Loucy (cell line): ENCODE results near the gene EDC4.

ENCODE experiments used
- H2AFZ ChIP-seq: fragments of 200-600 bp; sonication (generic); 2 replicates; pipeline ENCODE4 v1.6.0; 2016; ENCODE audit warnings: antibody characterized with exemption, mild to moderate bottlenecking, low read length, moderate library complexity
- H3F3A ChIP-seq: fragments of 200-600 bp; 2 replicates; pipeline ENCODE4 v1.6.0; 2016; ENCODE audit warnings: antibody characterized with exemption, low read depth, mild to moderate bottlenecking
- H3K27me3 ChIP-seq: fragments of 200-600 bp; sonication (generic); 2 replicates; pipeline ENCODE4 v1.6.1; 2014; ENCODE audit warnings: low read length, mild to moderate bottlenecking; ENCODE audit not compliant: insufficient read depth, poor library complexity, severe bottlenecking
- H3K36me3 ChIP-seq: fragments of 200-600 bp; sonication (generic); 2 replicates; pipeline ENCODE4 v1.6.1; 2016; ENCODE audit warnings: low read length; ENCODE audit not compliant: insufficient read depth
- H3K4me1 ChIP-seq: fragments of 200-600 bp; sonication (generic); 2 replicates; pipeline ENCODE4 v1.5.1; 2014; ENCODE audit warnings: low read length, mild to moderate bottlenecking; ENCODE audit not compliant: insufficient read depth, poor library complexity, severe bottlenecking
- H3K4me2 ChIP-seq: fragments of 200-600 bp; sonication (generic); 2 replicates; pipeline ENCODE4 v1.6.0; 2014; ENCODE audit warnings: antibody characterized with exemption, low read length, low read depth, mild to moderate bottlenecking; ENCODE audit not compliant: poor library complexity, severe bottlenecking
- H3K4me3 ChIP-seq: fragments of 200-600 bp; sonication (generic); 2 replicates; pipeline ENCODE4 v1.5.1; 2014; ENCODE audit warnings: low read length, mild to moderate bottlenecking, mixed read lengths; ENCODE audit not compliant: poor library complexity, severe bottlenecking
- H3K79me2 ChIP-seq: fragments of 200-600 bp; sonication (generic); 2 replicates; pipeline ENCODE4 v1.6.1; 2014; ENCODE audit warnings: low read length; ENCODE audit not compliant: insufficient read depth
- H3K9ac ChIP-seq: fragments of 200-600 bp; sonication (generic); 2 replicates; pipeline ENCODE4 v1.6.0; 2014; ENCODE audit warnings: mild to moderate bottlenecking, low read depth, low read length, moderate library complexity; ENCODE audit not compliant: poor library complexity, severe bottlenecking
- H3K9me2 ChIP-seq: fragments of 200-600 bp; sonication (generic); replicated peaks from 2 replicates; pipeline ENCODE4 v1.6.1; 2016; ENCODE audit warnings: low read depth, low read length, mixed read lengths
- H3K9me3 ChIP-seq: fragments of 200-600 bp; sonication (generic); 2 replicates; pipeline ENCODE4 v1.6.1; 2014; ENCODE audit warnings: mild to moderate bottlenecking, antibody characterized with exemption, low read length, low read depth; ENCODE audit not compliant: insufficient read depth
- H4K20me1 ChIP-seq: fragments of 200-600 bp; sonication (generic); 2 replicates; pipeline ENCODE4 v1.6.0; 2014; ENCODE audit warnings: antibody characterized with exemption, low read length, mild to moderate bottlenecking; ENCODE audit not compliant: insufficient read depth, poor library complexity, severe bottlenecking
- CTCF ChIP-seq: fragments of 200-600 bp; sonication (generic); conservative IDR thresholded peaks from 2 replicates; pipeline ENCODE4 v1.5.1; 2014; ENCODE audit warnings: mild to moderate bottlenecking, antibody characterized with exemption, low read length
- EZH2phosphoT487 ChIP-seq: fragments of 200-600 bp; IDR thresholded peaks from 2 replicates; pipeline ENCODE4 v1.6.1; 2018; ENCODE audit warnings: antibody characterized with exemption, mild to moderate bottlenecking, moderate library complexity, borderline replicate concordance

Gene EDC4

DNA sequence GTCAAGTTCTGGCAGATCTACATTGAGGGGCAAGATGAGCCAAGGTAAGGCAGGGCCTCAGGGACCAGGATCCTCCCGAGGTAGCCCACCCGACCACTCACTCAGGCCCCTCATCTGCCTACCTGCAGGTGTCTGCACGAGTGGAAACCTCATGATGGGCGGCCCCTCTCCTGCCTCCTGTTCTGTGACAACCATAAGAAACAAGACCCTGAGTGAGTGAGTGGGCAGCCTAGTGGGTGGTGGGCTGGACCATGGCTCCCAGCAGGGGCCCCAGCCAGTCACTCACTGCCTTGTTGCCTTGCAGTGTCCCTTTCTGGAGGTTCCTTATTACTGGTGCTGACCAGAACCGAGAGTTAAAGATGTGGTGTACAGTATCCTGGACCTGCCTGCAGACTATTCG is 5.4 kb downstream of the EDC4 start:
- Histone ChIP-seq H2AFZ (no peak overlapping the region), H3K9ac (no peak overlapping the region), H4K20me1 (peaks cover 34% of the 10 kb centered on the region), H3K4me2 (no peak overlapping the region), H3K9me3 (no peaks in the 10 kb centered on the region), H3K36me3 (peaks cover 68% of the 10 kb centered on the region; the same call in 1 of the 2 replicates), H3F3A (no peaks in the 10 kb centered on the region), H3K79me2 (peaks cover 43% of the 10 kb centered on the region), H3K4me1 (peaks cover 23% of the 10 kb centered on the region), H3K27me3 (no peaks in the 10 kb centered on the region), H3K4me3 (no peak overlapping the region), H3K9me2 (no peaks in the 10 kb centered on the region)
- TF ChIP-seq CTCF (no peak), EZH2phosphoT487 (no peak)

- Histone ChIP-seq H3F3A (no peaks in the 10 kb centered on the region), H3K9ac (no peak overlapping the region), H3K4me2 (no peak overlapping the region), H3K9me3 (no peaks in the 10 kb centered on the region), H3K4me3 (no peak overlapping the region), H3K9me2 (no peaks in the 10 kb centered on the region), H3K36me3 (peaks cover 73% of the 10 kb centered on the region; the same call in 1 of the 2 replicates), H2AFZ (no peak overlapping the region), H3K4me1 (peaks cover 19% of the 10 kb centered on the region), H4K20me1 (peaks cover 28% of the 10 kb centered on the region), H3K27me3 (no peaks in the 10 kb centered on the region), H3K79me2 (peaks cover 37% of the 10 kb centered on the region)
- TF ChIP-seq CTCF (no peak), EZH2phosphoT487 (no peak)
Measured at GRCh38 chr16:67878846-67879245, 6.0 kb downstream of the EDC4 start.

DNA sequence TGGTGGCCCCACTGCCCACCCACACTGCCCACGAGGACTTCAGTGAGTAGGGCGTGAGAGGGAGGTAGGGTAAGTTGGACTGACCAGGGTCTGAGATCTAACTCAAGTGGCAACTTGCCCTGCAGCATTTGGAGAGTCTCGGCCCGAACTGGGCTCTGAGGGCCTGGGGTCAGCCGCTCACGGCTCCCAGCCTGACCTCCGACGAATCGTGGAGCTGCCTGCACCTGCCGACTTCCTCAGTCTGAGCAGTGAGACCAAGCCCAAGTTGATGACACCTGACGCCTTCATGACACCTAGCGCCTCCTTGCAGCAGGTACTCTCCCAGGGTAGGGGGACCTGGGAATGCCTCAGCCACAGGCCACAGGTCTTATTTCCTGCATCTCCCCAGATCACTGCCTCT is 6.6 kb downstream of the EDC4 start:
- Histone ChIP-seq H3K9me2 (no peaks in the 10 kb centered on the region), H3K4me2 (no peak overlapping the region), H3K4me1 (peaks cover 13% of the 10 kb centered on the region), H3K79me2 (peaks cover 31% of the 10 kb centered on the region), H4K20me1 (peaks cover 22% of the 10 kb centered on the region), H3K9ac (no peak overlapping the region), H2AFZ (no peak overlapping the region), H3K27me3 (no peaks in the 10 kb centered on the region), H3K4me3 (no peak overlapping the region), H3F3A (no peaks in the 10 kb centered on the region), H3K36me3 (peaks cover 79% of the 10 kb centered on the region; the same call in 1 of the 2 replicates), H3K9me3 (no peaks in the 10 kb centered on the region)
- TF ChIP-seq CTCF = no peak
